HG03139 (cell line): ENCODE results near the gene ADCYAP1R1.

ENCODE experiments used
- ATAC-seq: cut with Tn5 transposase; IDR thresholded peaks from one replicate; pipeline ENCODE4 v1.9.1; 2021; ENCODE audit not compliant: unreplicated experiment

Gene ADCYAP1R1

DNA sequence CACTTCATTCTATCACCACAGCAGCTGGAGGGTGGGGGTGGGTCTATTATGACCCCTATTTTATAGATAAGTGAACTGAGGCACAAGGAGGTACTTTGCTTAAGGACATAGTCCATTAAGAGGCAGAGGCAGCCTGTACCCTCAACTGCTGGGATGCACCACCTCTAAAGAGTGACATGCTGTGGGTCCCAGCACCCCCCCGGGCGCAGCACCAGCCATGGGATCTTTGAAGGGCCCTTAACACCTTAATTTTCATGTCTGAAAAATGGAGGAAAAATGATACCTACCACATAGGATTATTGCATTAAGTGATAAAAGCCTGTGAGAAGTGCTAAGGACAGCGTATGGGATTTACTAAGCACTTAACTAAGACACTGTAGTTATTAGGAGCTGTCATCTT lies 15.4 kb downstream of the ADCYAP1R1 start:
- no peak for ATAC-seq

- ATAC-seq = no peak
Observed at GRCh38 chr7:31068006-31068675, 16.0 kb downstream of the ADCYAP1R1 start.

- ATAC-seq = no peak
Observed at GRCh38 chr7:31069860-31070555, 17.9 kb downstream of the ADCYAP1R1 start.

GRCh38 chr7:31070991-31071644 lies 19.0 kb downstream of the ADCYAP1R1 start:
- ATAC-seq = no peak

- no peak for ATAC-seq
Observed at GRCh38 chr7:31071645-31072029, 19.5 kb downstream of the ADCYAP1R1 start.

- ATAC-seq = no peak
Observed at GRCh38 chr7:31073326-31074119, 21.4 kb downstream of the ADCYAP1R1 start.

DNA sequence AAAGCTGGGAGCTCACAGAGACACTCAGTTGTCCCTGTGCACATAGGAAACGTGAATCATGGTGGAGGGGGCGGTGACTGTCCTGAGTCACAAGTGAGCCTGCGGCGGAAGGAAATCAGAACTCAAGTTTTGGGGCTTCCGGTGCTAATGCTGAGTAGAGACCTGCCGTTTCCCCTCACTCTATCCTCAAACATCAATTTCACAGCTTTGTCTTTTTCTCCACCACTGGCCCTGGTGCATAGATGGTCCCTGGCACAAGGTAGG lies 21.9 kb downstream of the ADCYAP1R1 start:
- no peak for ATAC-seq

GRCh38 chr7:31074403-31075085 lies 22.4 kb downstream of the ADCYAP1R1 start:
- ATAC-seq = no peak

- ATAC-seq = no peak
Observed at GRCh38 chr7:31075086-31075405, 22.9 kb downstream of the ADCYAP1R1 start.

GRCh38 chr7:31076051-31076450 lies 23.9 kb downstream of the ADCYAP1R1 start:
- no peak for ATAC-seq

DNA sequence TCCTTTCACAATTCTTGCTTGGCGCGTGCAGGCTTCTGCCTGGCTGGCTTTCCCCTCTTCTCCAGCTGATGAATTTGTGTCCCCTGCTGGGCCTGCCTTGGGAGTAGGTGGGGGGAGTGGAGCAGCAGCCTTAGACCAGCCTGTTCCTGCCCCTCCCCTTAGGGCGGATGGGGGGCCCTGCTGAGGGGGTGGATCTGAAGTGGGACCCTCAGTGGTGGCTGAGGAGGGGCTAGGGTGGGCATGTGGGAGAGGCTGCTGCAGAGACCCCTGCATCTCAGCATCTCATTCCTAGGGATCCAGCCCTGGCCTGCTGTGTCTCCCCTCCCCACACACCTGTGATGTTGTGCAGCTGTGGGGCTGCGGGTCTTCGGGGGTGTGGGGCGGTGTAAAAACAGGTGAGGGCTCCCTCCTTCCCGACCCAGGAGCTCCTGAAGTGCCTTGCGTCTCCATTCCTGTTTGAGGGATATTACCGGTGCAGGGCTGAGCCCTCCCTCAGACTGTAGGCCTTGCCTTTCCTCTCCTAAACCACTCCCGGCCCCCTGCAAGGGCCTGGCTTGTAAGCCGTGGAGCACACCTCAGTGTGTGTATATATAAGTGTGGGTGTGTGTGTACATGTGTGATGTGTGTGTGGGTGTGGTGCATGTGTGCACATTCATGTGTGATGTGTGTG lies 24.7 kb downstream of the ADCYAP1R1 start:
- ATAC-seq = no peak

DNA sequence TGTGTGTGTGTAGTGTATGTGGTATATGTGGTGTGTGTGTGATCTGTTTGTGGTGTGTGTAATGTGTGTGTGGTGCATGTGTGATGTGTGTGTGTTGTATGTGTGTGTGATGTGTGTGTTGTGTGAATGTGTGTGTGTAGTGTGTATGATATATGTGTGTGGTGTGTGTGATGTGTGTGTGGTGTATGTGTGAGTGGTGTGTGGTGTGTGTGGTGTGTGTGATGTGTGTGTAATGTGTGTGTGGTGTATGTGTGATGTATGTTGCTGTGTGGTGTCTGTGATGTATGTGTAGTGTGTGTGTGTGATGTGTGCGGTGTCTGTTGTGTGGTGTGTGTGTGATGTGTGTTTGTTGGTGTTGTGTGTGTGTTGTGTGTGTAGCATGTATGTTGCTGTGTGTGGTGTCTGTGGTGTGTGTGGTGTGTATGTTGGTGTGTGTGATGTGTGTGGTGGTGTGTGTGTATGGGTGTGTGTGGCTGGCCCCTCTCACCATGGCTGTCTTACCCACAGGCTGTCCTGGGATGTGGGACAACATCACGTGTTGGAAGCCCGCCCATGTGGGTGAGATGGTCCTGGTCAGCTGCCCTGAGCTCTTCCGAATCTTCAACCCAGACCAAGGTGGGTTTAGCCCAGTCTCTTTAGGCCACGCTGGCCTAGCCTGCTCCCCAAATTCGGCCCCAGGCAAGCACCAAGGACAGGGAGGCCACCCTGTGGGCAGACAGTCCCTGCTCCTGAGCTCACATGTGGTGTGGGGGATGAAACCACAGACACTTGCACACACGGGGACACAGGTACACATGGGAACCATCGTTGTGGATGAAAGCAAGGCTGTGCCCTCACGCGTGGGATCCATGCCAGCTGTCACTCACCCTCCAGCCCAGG lies 25.6 kb downstream of the ADCYAP1R1 start:
- no peak for ATAC-seq

- ATAC-seq = no peak
Observed at GRCh38 chr7:31078363-31078990, 26.4 kb downstream of the ADCYAP1R1 start.

DNA sequence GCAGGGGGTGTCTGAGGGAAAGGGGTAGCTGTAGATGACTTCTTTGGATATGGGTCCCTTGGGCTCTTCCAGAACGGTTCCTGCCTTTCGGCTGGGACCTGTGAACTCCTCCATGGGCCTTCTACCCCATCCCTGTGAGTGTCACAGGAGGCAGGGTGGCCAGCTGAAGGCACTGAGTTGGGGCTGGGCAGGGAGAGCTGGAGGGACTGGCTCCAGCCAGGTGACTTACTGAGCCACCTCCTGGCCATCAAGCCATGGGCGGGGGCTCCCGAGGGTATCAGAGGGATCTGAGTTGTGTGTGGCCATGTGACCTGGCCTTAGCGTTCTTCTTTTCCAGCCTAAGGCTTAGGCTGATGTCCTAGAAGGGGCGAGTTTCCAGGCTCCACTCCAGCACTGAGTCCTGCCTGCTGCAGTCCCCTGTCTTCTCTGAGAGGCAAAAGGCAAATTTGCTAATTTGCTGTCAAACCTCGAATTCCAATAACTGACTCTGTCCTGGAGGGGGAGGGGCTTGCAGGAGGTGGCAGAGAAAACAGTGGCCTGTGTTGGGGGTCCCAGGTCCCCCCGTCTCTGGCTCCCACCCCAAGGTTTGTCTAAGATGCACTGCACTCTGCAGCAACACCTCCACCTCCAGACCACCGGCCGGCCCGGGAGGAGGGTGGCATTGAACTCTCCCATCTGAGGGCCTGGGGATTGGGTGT lies 27.2 kb downstream of the ADCYAP1R1 start:
- no peak for ATAC-seq

DNA sequence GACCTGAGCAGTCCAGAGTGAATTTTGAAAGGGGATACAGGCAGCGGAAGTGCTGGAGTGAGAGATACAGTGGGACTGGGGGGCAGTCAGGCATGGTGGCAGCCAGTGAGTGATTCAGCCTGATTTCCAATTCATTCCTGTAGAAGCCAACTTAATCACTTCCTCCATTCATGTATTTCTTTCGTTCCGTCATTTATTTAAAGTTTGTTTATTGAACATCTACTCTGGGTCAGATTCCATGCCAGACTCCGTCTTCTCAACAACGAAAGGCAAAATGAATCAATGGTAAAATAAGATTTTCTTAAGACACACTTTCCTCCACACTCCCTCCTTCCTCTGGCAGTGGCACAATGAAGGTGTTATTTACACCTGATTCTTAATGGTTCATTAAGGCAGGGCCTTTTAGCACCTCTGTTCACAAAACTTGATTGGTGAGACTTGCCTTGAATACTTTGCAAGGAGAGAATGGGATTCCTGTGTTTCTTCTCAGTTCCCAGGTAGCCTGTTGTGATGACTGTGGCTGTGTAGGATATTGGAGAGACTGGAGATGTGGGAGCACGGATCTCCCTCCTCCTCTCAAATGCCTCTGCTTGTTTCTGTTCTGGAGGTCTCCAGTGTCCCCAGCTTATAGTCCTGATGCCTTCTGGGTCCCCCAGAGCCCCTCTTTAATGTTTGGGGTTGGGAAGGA lies 27.9 kb downstream of the ADCYAP1R1 start:
- no peak for ATAC-seq

DNA sequence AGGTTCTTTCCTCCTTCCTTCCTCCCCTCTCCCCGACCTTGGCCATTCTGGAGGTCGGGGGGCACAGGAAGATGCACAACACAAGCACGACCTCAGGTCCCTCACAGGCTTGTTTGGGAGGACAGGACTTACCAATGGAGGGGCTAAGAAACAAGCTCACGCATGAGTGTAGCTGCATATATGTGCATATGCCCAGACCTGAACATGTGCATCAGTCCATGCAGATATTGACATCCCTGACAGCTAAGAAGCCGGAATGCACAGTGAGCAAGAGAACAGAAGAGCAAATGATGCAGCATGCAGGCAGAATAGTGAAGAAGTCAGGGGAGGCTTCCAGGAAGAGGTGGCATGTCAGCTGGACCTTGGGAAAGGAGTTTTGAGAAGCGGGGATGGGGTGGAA lies 28.7 kb downstream of the ADCYAP1R1 start:
- ATAC-seq = no peak

DNA sequence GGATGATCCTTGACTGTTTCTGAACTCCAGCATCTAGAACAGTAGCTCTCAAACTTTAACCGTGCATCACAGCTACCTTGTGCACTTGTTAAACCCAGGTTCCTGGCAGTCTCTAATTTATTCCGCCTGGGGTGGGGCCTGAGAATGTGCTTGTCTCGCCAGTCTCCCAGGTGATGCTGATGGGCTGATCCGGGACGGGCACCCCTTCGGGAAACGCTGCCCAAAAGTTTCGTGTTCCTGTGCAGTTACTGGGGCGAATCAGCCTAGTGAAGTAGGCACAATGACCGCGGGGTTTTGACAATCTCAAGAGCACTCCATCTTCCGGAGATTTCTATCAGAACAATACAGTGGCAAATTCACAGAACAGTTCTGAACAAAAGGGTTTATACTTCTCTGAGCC lies 29.9 kb downstream of the ADCYAP1R1 start:
- no peak for ATAC-seq

DNA sequence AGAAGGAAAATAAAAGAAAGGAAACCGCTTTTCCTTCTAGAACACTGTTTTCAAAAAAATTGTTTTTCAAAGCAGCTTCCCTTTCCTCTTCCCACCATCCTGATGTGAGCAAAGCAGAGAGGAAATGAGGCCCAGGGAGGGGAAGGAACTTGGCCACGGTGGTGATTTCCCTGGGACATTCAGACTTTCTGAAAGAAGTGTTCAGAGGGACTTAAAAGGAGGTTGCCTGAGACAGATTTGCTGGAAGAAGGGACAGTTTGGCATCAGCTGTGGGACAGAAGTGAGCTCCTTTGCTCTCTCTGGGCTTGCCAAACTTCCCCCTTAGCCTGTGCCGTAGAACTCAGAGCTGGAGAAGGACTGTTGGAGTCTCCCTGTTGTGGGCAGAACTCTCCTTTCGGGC lies 30.3 kb downstream of the ADCYAP1R1 start:
- ATAC-seq = no peak
